GM08714 (cell line): ENCODE data around the gene SFXN5.

Experiments
- H3K4me3 ChIP-seq: fragments of 200-500 bp; sonication (Bioruptor generic); 2 replicates; pipeline ENCODE4 v1.5.1; 2014; ENCODE audit warnings: mild to moderate bottlenecking, low read length, inconsistent platforms
- ZNF274 ChIP-seq: IDR thresholded peaks from 2 replicates; pipeline ENCODE4 v1.6.1; 2012; ENCODE audit warnings: mild to moderate bottlenecking, low read depth, low read length

The SFXN5 gene

GRCh38 chr2:73089270-73090030 is 17.9 kb upstream of the SFXN5 start:
- TF ChIP-seq ZNF274, result no peak
- no peak overlapping the region for H3K4me3 ChIP-seq

GRCh38 chr2:73088703-73089102 is 17.2 kb upstream of the SFXN5 start:
- TF ChIP-seq ZNF274, result no peak
- no peak overlapping the region for H3K4me3 ChIP-seq

GRCh38 chr2:73088211-73088610 is 16.7 kb upstream of the SFXN5 start:
- no peak for TF ChIP-seq ZNF274
- H3K4me3 ChIP-seq, result no peak overlapping the region

- H3K4me3 ChIP-seq, result no peak overlapping the region
- no peak for TF ChIP-seq ZNF274
These were observed 15.8 kb upstream of the SFXN5 start for GRCh38 chr2:73087311-73087710.

GRCh38 chr2:73085691-73086090 is 14.2 kb upstream of the SFXN5 start:
- H3K4me3 ChIP-seq, result no peak overlapping the region
- TF ChIP-seq ZNF274, result no peak

- no peak overlapping the region for H3K4me3 ChIP-seq
- no peak for TF ChIP-seq ZNF274
These were observed 13.5 kb upstream of the SFXN5 start for GRCh38 chr2:73084971-73085370.

- no peak overlapping the region for H3K4me3 ChIP-seq
These were observed 12.6 kb upstream of the SFXN5 start for GRCh38 chr2:73083886-73084800.

GRCh38 chr2:73082523-73083410 is 11.3 kb upstream of the SFXN5 start:
- TF ChIP-seq ZNF274, result no peak

More at GRCh38 chr2:73083886-73084800, 12.6 kb upstream of the SFXN5 start:
- no peak for TF ChIP-seq ZNF274

GRCh38 chr2:73081181-73081671 is 9.7 kb upstream of the SFXN5 start:
- no peak overlapping the region for H3K4me3 ChIP-seq
- TF ChIP-seq ZNF274, result no peak

More at GRCh38 chr2:73082523-73083410, 11.3 kb upstream of the SFXN5 start:
- H3K4me3 ChIP-seq, result no peak overlapping the region

DNA sequence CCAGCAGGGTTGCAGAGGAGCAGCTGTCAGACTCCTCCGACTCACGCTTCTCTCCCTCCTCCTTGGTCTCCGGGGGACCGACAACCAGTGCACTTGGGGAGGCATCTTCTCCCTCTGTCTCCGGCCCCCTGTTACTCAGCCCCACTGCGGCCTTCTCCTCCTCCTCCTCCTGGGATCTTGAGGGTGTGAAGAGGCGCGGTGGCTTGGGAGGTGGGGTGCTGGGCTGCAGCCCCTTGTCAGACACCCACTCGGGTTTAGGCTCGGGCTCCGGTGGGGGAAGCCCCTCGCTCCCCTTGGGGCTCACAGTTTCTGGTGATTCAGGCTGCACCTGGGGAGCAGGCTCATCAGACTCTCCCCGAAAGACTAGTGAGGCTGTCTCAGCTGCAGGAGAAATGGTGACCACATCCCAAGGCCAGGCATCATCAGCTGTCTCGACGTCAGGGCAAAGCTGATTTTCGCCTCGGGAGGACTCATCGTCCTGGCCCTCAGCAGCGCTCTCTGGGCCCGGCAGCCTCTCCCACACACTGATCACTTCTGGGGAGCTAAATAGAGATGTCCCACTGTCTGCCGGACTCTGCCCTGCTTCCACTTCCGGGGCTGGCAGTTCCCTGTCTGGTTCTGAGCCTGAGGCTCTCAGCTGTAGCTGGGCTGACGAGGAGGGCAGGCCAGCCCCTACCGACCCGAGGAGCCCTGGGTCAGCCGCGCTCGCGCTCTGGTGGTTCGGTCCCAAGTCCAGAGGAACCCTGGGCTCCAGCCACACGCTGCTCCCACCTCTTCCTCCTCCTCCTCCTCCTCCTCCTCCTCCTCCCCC is 9.0 kb upstream of the SFXN5 start:
- no peak overlapping the region for H3K4me3 ChIP-seq
- TF ChIP-seq ZNF274, result no peak

- H3K4me3 ChIP-seq, result no peak overlapping the region
- no peak for TF ChIP-seq ZNF274
These were observed 8.1 kb upstream of the SFXN5 start for GRCh38 chr2:73079636-73080035.

- H3K4me3 ChIP-seq, result no peak overlapping the region
- TF ChIP-seq ZNF274, result no peak
These were observed 7.2 kb upstream of the SFXN5 start for GRCh38 chr2:73078457-73079411.
